ENCODE data around the gene ARHGAP27.

The ARHGAP27 gene

DNA sequence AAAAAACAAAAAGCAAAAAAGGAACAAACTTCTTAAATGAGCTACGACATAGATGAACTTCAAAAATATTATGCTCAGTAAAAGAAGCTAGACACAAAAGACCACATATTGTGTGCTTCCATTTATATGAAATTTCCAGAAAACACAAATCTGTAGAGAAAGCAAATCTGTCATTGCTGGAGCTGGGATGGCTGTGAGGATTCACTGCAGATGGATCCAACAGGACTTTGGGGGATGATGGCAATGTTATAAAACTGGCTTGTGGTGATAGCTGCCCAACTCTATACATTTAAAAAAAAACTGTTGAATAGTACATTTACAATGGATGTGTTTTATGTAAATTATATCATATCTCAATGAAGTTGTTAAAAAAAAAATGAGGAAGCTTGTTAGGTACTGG, 63.2 kb downstream of the ARHGAP27 start:
- TF ChIP-seq, protein P1, sequence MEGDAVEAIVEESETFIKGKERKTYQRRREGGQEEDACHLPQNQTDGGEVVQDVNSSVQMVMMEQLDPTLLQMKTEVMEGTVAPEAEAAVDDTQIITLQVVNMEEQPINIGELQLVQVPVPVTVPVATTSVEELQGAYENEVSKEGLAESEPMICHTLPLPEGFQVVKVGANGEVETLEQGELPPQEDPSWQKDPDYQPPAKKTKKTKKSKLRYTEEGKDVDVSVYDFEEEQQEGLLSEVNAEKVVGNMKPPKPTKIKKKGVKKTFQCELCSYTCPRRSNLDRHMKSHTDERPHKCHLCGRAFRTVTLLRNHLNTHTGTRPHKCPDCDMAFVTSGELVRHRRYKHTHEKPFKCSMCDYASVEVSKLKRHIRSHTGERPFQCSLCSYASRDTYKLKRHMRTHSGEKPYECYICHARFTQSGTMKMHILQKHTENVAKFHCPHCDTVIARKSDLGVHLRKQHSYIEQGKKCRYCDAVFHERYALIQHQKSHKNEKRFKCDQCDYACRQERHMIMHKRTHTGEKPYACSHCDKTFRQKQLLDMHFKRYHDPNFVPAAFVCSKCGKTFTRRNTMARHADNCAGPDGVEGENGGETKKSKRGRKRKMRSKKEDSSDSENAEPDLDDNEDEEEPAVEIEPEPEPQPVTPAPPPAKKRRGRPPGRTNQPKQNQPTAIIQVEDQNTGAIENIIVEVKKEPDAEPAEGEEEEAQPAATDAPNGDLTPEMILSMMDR (IDR thresholded peaks at IDR 0.05; ENCODE audit: insufficient read depth, low read depth, low read length, missing control alignments): no peak
- no peak for DNase-seq (ENCODE audit: low read depth)
- no peak overlapping the region for H3K4me3 ChIP-seq (ENCODE audit: low read length)

DNA sequence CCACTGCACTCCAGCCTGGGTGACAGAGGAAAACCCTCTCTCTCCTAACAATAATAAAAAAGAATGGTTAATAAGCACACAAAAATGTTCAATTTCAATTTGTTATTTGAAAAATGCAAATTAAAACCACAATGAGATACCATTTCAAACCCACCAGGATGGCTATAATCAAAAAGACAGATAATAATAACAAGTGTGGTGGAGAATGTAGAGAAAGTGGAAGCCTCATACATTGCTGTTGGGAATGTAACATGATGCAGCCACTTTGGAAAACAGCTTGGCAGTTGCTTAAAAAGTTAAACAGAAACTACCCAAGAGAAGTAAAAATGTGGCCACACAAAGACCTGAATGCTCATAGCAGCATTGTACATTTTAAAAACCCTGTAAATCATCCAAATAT, 64.0 kb downstream of the ARHGAP27 start:
- TF ChIP-seq, protein P1 (IDR thresholded peaks at IDR 0.05; ENCODE audit: insufficient read depth, low read depth, low read length, missing control alignments): no peak
- no peak overlapping the region for H3K4me3 ChIP-seq (ENCODE audit: low read length)
- DNase-seq (ENCODE audit: low read depth): no peak

DNA sequence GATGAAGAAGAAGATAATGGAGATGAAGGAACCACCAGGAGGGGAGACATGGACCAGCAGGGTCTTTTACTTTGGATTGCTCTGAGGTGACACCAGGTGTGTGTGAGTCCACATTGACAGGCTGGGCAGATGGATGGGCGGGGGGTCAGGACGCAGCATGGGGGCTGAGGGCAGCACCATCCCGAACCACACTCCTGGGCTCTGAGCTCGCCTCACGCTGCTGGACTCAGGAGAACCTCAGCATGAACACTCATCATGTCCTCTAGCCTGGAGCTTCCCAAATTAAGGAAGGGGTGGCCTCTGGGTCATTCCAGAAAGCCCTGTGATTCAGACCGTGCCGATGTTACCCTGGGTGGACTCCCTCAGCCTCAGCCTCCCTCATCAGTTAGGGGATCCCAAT, 65.5 kb downstream of the ARHGAP27 start:
- DNase-seq (ENCODE audit: low read depth): no peak
- TF ChIP-seq, protein P1 (IDR thresholded peaks at IDR 0.05; ENCODE audit: insufficient read depth, low read depth, low read length, missing control alignments): no peak

DNA sequence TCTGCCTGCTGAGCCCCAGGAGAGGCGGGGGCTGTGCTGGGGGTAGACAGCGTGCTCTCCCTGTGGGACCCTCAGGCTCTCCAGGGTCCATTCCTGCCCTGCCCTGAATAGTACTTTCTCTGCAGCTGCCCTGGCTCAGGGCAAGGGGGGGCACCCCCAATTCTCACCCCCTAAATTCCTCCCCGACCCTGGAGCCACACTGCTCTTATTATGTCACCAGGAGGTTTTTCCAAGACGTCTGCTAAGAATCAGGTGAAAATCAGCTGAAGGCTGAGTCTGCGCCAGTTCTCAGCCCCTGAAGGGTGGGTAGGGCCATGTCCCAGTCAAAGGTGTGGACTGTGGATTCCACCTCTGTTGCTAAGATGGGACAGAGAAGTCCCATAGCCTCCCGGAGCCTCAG, 66.0 kb downstream of the ARHGAP27 start:
- no peak for DNase-seq (ENCODE audit: low read depth)
- TF ChIP-seq, protein P1 (IDR thresholded peaks at IDR 0.05; ENCODE audit: insufficient read depth, low read depth, low read length, missing control alignments): no peak

More for the DNA sequence above, 65.5 kb downstream of the ARHGAP27 start:
- no peak overlapping the region for H3K4me3 ChIP-seq (ENCODE audit: low read length)

DNA sequence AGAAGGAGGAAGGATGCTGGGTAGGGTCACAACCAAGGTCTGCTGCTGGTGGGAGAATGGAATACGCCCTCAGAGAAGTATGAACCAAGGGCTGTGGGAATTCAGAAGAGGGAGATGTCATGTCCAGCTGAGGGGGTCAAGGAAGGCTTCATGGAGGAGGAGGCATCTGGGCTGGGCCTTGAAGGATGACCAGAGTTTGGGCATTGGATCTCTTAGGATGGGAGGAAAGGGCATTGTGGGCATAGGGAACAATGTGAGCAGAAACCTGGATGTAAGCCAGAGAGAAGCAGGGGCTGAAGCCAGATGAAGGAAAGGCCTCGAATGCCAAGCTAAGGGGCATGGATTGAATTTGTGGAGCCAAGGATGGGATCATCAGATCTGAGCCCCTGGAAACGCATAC, 66.6 kb downstream of the ARHGAP27 start:
- no peak overlapping the region for H3K4me3 ChIP-seq (ENCODE audit: low read length)
- DNase-seq (ENCODE audit: low read depth): no peak
- TF ChIP-seq, protein P1 (IDR thresholded peaks at IDR 0.05; ENCODE audit: insufficient read depth, low read depth, low read length, missing control alignments): no peak

More for the DNA sequence above, 66.0 kb downstream of the ARHGAP27 start:
- no peak overlapping the region for H3K4me3 ChIP-seq (ENCODE audit: low read length)

DNA sequence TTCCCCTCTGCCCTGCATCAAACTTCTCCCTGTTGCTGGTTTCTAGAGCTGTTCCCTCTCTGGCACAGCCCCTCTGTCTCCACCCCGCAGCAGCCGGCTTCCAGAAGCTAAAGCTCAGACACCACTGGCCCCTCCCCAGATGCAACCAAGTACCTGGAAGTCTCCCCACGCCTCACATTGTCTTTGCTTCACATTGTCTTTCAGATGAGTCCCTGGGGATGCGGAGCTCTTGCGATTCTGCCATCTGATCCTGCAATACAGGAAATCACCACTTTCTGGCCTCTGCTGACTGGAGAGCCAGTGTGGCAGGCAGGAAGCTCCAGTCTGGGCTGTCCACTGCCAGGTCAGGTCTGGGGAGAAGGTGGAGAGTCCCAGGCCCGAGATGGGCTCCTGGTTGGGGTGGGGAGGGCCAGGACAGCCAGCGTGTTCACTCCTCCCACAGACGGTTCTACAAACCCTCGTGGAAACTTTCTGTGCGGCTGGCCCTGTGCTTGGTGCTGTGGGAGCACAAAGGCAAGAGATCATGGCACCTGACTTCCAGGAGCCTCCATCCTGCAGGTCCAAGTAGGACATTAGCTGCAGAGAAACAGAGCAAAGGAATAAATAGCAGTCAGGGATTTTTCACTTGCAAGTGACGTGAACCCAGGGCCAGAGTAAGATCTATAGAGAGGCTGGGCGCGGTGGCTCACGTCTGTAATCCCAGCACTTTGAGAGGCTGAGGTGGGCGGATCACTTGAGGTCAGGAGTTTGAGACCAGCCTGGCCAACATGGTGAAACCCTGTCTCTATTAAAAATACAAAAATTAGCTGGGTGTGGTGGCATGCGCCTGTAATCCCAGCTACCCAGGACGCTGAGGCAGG, 67.9 kb downstream of the ARHGAP27 start:
- no peak for DNase-seq (ENCODE audit: low read depth)
- TF ChIP-seq, protein P1 (IDR thresholded peaks at IDR 0.05; ENCODE audit: insufficient read depth, low read depth, low read length, missing control alignments): no peak

DNA sequence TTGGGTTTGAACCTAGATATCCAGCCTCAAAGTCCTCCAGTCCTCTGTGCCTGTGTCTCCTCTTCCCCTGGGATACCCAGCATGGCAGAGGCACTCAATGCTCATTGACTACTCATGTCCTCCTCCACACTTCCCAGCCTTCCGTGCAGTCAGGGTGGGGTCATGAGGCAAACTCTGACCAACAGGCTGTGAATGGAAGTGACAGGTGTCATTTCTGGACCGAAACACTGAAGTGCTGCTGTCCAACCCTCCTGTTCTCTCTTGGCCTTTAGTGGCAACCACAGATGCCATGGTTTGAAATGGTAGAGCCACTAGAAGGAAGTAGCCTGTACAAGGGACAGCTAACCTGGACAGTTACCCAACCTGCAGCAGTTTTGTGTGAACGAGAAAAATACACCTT, 69.2 kb downstream of the ARHGAP27 start:
- DNase-seq (ENCODE audit: low read depth): no peak
- H3K4me3 ChIP-seq (ENCODE audit: low read length): no peak overlapping the region
- TF ChIP-seq, protein P1 (IDR thresholded peaks at IDR 0.05; ENCODE audit: insufficient read depth, low read depth, low read length, missing control alignments): no peak

More for the DNA sequence above, 67.9 kb downstream of the ARHGAP27 start:
- H3K4me3 ChIP-seq (ENCODE audit: low read length): no peak overlapping the region
